GM12878 (cell line): ENCODE data around the gene LIN54. TPM values are rescaled to one million over a fixed set of nuclear protein-coding genes. Genes with fewer than 3 reads are reported as not detected.

Source experiments
- ATAC-seq: fragments of 200-7000 bp; cut with Tn5 transposase; 3 replicates; pipeline ENCODE4 v1.9.1; 2020; ENCODE audit warnings: mild to moderate bottlenecking, moderate library complexity
- BruUV-seq: library from RNA; stranded (reverse); fragments of 400-500 nt; replicated peaks from 2 replicates; lab custom pipeline; 2021; lab: Mats Ljungman, UMichigan
- CTCF ChIA-PET: fragments of 300-600 bp; sonication (Branson Sonifier 250); formaldehyde crosslinking; extraction: SDS; loops from one replicate; lab custom pipeline; 2021; ENCODE audit warnings: inconsistent platforms; lab: Yijun Ruan, JAX
- POLR2A ChIA-PET: fragments of 350-600 bp; formaldehyde crosslinking; extraction: SDS; loops from one replicate; lab custom pipeline; 2021; ENCODE audit warnings: inconsistent platforms; lab: Charles Lee
- RAD21 ChIA-PET: fragments of 300-600 bp; sonication (Branson Sonifier 250); formaldehyde crosslinking; loops from one replicate; lab custom pipeline; 2023; ENCODE audit warnings: antibody characterized with exemption; ENCODE audit not compliant: unreplicated experiment; lab: Charles Lee
- SMC1A ChIA-PET: fragments of 300-600 bp; sonication (Branson Sonifier 250); formaldehyde crosslinking; loops from one replicate; lab custom pipeline; 2023; ENCODE audit not compliant: unreplicated experiment, uncharacterized antibody; lab: Charles Lee
- DNase-seq: peaks from one replicate; pipeline ENCODE4 v3.0.0-alpha.2; 2011; ENCODE audit warnings: low read depth, low spot score
- FAIRE-seq: peaks from 3 replicates; lab custom pipeline; 2011; peaks lifted over from hg19 to GRCh38; lab: Jason Lieb, UNC
- H2AFZ ChIP-seq: 2 replicates; pipeline ENCODE4 v1.6.0; 2011; ENCODE audit warnings: low read depth, low read length, control low read depth; ENCODE audit not compliant: control insufficient read depth
- H3K27ac ChIP-seq: 2 replicates; pipeline ENCODE4 v1.5.1; 2011; ENCODE audit warnings: control low read depth; ENCODE audit not compliant: control insufficient read depth, insufficient read depth
- H3K27me3 ChIP-seq, 2 experiments: replicated peaks in 1 of 2; 2 replicates each; pipeline versions ENCODE4 v1.6.0 to v1.6.1; 2011; ENCODE audit warnings: low read length in 1 of 2; ENCODE audit not compliant: control insufficient read depth in 2 of 2, insufficient read depth in 2 of 2
- H3K36me3 ChIP-seq, 2 experiments: 2 replicates each; pipeline ENCODE4 v1.5.1; 2011; ENCODE audit warnings: low read length in 1 of 2; ENCODE audit not compliant: control insufficient read depth in 2 of 2, insufficient read depth in 2 of 2
- H3K4me1 ChIP-seq: 2 replicates; pipeline ENCODE4 v1.6.1; 2011; ENCODE audit warnings: mild to moderate bottlenecking, low read length, moderate library complexity, mixed read lengths; ENCODE audit not compliant: control insufficient read depth, insufficient read depth
- H3K4me2 ChIP-seq: 2 replicates; pipeline ENCODE4 v1.6.0; 2011; ENCODE audit warnings: control low read depth; ENCODE audit not compliant: control insufficient read depth, insufficient read depth
- H3K4me3 ChIP-seq: fragments of 200-600 bp; sonication (generic); 2 replicates; pipeline ENCODE4 v1.5.1; 2016
- H3K79me2 ChIP-seq: 2 replicates; pipeline ENCODE4 v1.6.0; 2011; ENCODE audit warnings: low read length; ENCODE audit not compliant: control insufficient read depth, insufficient read depth
- H3K9ac ChIP-seq: 2 replicates; pipeline ENCODE4 v1.8.0; 2011; ENCODE audit warnings: low read length, control low read depth, mixed read lengths; ENCODE audit not compliant: control insufficient read depth, insufficient read depth
- H3K9me3 ChIP-seq: replicated peaks from 3 replicates; pipeline ENCODE4 v1.5.1; 2011; ENCODE audit warnings: mild to moderate bottlenecking, low read length; ENCODE audit not compliant: control insufficient read depth, insufficient read depth
- H4K20me1 ChIP-seq: 2 replicates; pipeline ENCODE4 v1.6.0; 2011; ENCODE audit not compliant: control insufficient read depth, insufficient read depth
- EP300 ChIP-seq, 2 experiments: fragments of 150-350 bp in 1 of 2; IDR thresholded peaks; 2 replicates each; pipeline ENCODE4 v1.6.1; 2011 to 2012; ENCODE audit warnings: low read depth in 2 of 2, low read length in 2 of 2, borderline replicate concordance in 1 of 2, improper control_type of control experiment in 1 of 2, inconsistent platforms in 1 of 2; ENCODE audit not compliant: control insufficient read depth in 1 of 2
- PML ChIP-seq: IDR thresholded peaks from 2 replicates; pipeline ENCODE4 v1.6.1; 2012; ENCODE audit warnings: low read length, inconsistent platforms
- POU2F2 ChIP-seq: IDR thresholded peaks from 3 replicates; pipeline ENCODE4 v1.6.1; 2011; ENCODE audit warnings: low read depth, mild to moderate bottlenecking, low read length, borderline replicate concordance
- TCF7 ChIP-seq: IDR thresholded peaks from 2 replicates; pipeline ENCODE4 v1.6.1; 2014; ENCODE audit warnings: antibody characterized with exemption, borderline replicate concordance
- ZNF687 ChIP-seq: fragments of 450-650 bp; IDR thresholded peaks from 2 replicates; pipeline ENCODE4 v1.6.1; 2017; ENCODE audit warnings: mild to moderate bottlenecking, moderate library complexity
- WGBS: methylation state at CpG from one replicate; pipeline ENCODE4 v1.1.6; 2016; ENCODE audit warnings: low lambda C conversion rate; ENCODE audit not compliant: insufficient replicate concordance, insufficient coverage; ENCODE audit errors: missing lambda C conversion rate; 5-methylcytosine and 5-hydroxymethylcytosine counted together
- in situ Hi-C: fragments of 300-500 bp; cut with MboI; formaldehyde crosslinking; loops from 9 replicates; pipeline ENCODE4 v1.14.3; 2018; ENCODE audit warnings: mixed read lengths
- intact Hi-C: fragments of 100-400 bp; cut with micrococcal nuclease; formaldehyde crosslinking; loops from one replicate; pipeline ENCODE4 v1.14.2; 2022; ENCODE audit not compliant: unreplicated experiment
- polyA plus RNA-seq, 11 experiments: library from polyadenylated mRNA; depleted of rRNA in 4 of 11; unstranded in 6 of 11; stranded (reverse) in 5 of 11; fragments of >200 nt; fragmentation: Nextera tagmentation in 4 of 11; fragmentation: Illumina TruSeq in 1 of 11; extraction: Ambion mirVana in 4 of 11; extraction: Trizol in 1 of 11; gene quantifications; 1 replicate in 1 of 11; 2 replicates in 10 of 11; pipeline versions ENCODE4 v1.2.1 to v1.2.3, GENCODE V29; 2011 to 2016; ENCODE audit warnings: inconsistent platforms in 2 of 11, missing spikeins in 2 of 11, low read depth in 1 of 11
- total RNA-seq, 4 experiments: library from RNA; depleted of rRNA in 3 of 4; stranded (reverse); fragments of >200 nt in 3 of 4; fragmentation: Illumina TruSeq in 1 of 4; extraction: Trizol in 1 of 4; gene quantifications; 2 replicates each; pipeline versions ENCODE4 v1.2.1 to v1.2.3, GENCODE V29; 2013 to 2021
- TF ChIP-seq, protein P1 (sequence below): IDR thresholded peaks from 2 replicates; pipeline ENCODE4 v1.6.1; 2011; ENCODE audit warnings: mild to moderate bottlenecking, low read depth, low read length, moderate library complexity; ENCODE audit not compliant: insufficient replicate concordance

LIN54 gene
- total and polyA plus RNA-seq, 10 of the 15 experiments (the other 5 are each of a cell fraction or from before 2014, with no cell fraction given) = 1.5 to 20.4 (median 12.2) TPM

DNA sequence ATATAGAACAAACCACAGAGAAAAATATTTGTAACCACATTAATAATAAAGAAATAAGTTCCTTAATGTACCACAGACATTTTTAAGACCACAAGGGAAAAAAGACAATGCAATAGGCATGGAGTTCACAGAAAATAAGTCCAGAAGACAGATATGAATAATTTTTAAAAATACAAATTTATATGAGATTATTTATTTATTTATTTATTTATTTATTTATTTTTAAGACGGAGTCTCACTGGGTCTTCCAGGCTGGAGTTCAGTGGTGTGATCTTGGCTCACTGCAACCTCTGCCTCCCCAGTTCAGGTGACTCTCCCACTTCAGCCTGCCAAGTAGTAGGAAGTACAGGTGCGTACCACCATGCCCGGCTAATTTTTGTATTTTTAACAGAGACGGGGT is 56.4 kb downstream of the LIN54 start:
- H3K4me2 ChIP-seq = no peak overlapping the region
- H4K20me1 ChIP-seq = no peaks in the 10 kb centered on the region
- FAIRE-seq = no peak
- no peak overlapping the region for H2AFZ ChIP-seq
- SMC1A ChIA-PET = no interaction called here
- TF ChIP-seq EP300 (IDR thresholded peaks at IDR 0.05; ENCODE audit: borderline replicate concordance in 1 of 2, control insufficient read depth in 1 of 2, low read depth in 2 of 2, low read length in 2 of 2) = no peak
- no peak for TF ChIP-seq PML
- no peak for TF ChIP-seq TCF7
- TF ChIP-seq, protein P1, sequence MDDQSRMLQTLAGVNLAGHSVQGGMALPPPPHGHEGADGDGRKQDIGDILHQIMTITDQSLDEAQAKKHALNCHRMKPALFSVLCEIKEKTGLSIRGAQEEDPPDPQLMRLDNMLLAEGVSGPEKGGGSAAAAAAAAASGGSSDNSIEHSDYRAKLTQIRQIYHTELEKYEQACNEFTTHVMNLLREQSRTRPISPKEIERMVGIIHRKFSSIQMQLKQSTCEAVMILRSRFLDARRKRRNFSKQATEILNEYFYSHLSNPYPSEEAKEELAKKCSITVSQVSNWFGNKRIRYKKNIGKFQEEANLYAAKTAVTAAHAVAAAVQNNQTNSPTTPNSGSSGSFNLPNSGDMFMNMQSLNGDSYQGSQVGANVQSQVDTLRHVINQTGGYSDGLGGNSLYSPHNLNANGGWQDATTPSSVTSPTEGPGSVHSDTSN = no peak
- TF ChIP-seq ZNF687 = no peak
- no peak for TF ChIP-seq POU2F2
- TF ChIP-seq, all 136 proteins: peak for 0
- DNase-seq = no peak
- ATAC-seq = no peak
- intact Hi-C loops = no loop called here
- H3K27me3 ChIP-seq = no peaks in the 10 kb centered on the region
- no peaks in the 10 kb centered on the region for H3K79me2 ChIP-seq
- RAD21 ChIA-PET = no interaction called here
- in situ Hi-C loops = no loop called here
- CTCF ChIA-PET = no interaction called here
- H3K9me3 ChIP-seq = no peaks in the 10 kb centered on the region
- peaks cover 5% of the 10 kb centered on the region; the same call in 1 of the 2 replicates for H3K4me1 ChIP-seq
- no peak overlapping the region for H3K9ac ChIP-seq
- peaks cover 0 to 1% of the 10 kb centered on the region in 2 experiments; a peak in 2 of 4 replicates for H3K36me3 ChIP-seq
- WGBS = 98% methylated on average over 4 of the region's 4 CpGs
- POLR2A ChIA-PET = no interaction called here
- no TSS peak for BruUV-seq
- no peak overlapping the region for H3K27ac ChIP-seq
- H3K4me3 ChIP-seq = no peak overlapping the region
